Mesenchymal stem cell (in vitro differentiated cells and primary cell): Measurements from ENCODE around the gene GLI2.

ENCODE experiments used
- DNase-seq: peaks from one replicate; pipeline ENCODE4 v3.0.0-alpha.2; 2013
- H2AFZ ChIP-seq: one replicate; pipeline ENCODE4 v1.6.1; 2013; ENCODE audit warnings: low read depth, mild to moderate bottlenecking, control low read depth, inconsistent platforms, low read length, moderate library complexity
- H2AK5ac ChIP-seq: 2 replicates; pipeline ENCODE4 v1.6.1; 2013; ENCODE audit warnings: low read length, moderate library complexity, mild to moderate bottlenecking, inconsistent platforms; ENCODE audit not compliant: severe bottlenecking
- H2BK120ac ChIP-seq: one replicate; pipeline ENCODE4 v1.6.1; 2013; ENCODE audit warnings: low read depth, mild to moderate bottlenecking, inconsistent platforms, low read length, moderate library complexity
- H2BK12ac ChIP-seq, 2 experiments: one replicate each; pipeline ENCODE4 v1.6.1; 2013; ENCODE audit warnings: inconsistent platforms in 2 of 2, low read length in 2 of 2, mild to moderate bottlenecking in 2 of 2, moderate library complexity in 2 of 2, control low read depth in 1 of 2
- H2BK15ac ChIP-seq: one replicate; pipeline ENCODE4 v1.6.1; 2013; ENCODE audit warnings: mild to moderate bottlenecking, low read depth, inconsistent platforms; ENCODE audit not compliant: poor library complexity, severe bottlenecking
- H2BK5ac ChIP-seq: 2 replicates; pipeline ENCODE4 v1.6.1; 2013; ENCODE audit warnings: low read depth, mild to moderate bottlenecking, low read length, control low read depth, inconsistent platforms; ENCODE audit not compliant: poor library complexity, severe bottlenecking
- H3K14ac ChIP-seq, 2 experiments: one replicate each; pipeline ENCODE4 v1.6.1; 2013; ENCODE audit warnings: inconsistent platforms in 2 of 2, low read length in 2 of 2, control low read depth in 1 of 2, mild to moderate bottlenecking in 1 of 2, moderate library complexity in 1 of 2
- H3K18ac ChIP-seq, 2 experiments: one replicate each; pipeline ENCODE4 v1.6.1; 2013; ENCODE audit warnings: inconsistent platforms in 2 of 2, low read length in 2 of 2, control low read depth in 1 of 2, low read depth in 1 of 2, mild to moderate bottlenecking in 1 of 2
- H3K23ac ChIP-seq, 2 experiments: one replicate each; pipeline ENCODE4 v1.6.1; 2013; ENCODE audit warnings: inconsistent platforms in 2 of 2, low read length in 2 of 2, mild to moderate bottlenecking in 2 of 2, moderate library complexity in 2 of 2, control low read depth in 1 of 2
- H3K27ac ChIP-seq: 2 replicates; pipeline ENCODE4 v1.5.1; 2013; ENCODE audit warnings: mild to moderate bottlenecking, moderate library complexity, low read length, control low read depth, inconsistent platforms; ENCODE audit not compliant: poor library complexity, severe bottlenecking
- H3K27me3 ChIP-seq, 2 experiments: 2 replicates each; pipeline versions ENCODE4 v1.6.1 to v1.7.0; 2013; ENCODE audit warnings: low read length in 2 of 2, mild to moderate bottlenecking in 2 of 2, moderate library complexity in 2 of 2, control low read depth in 1 of 2, inconsistent platforms in 1 of 2; ENCODE audit not compliant: control insufficient read depth in 1 of 2, insufficient read depth in 1 of 2
- H3K36me3 ChIP-seq, 2 experiments: 2 replicates each; pipeline versions ENCODE4 v1.6.1 to v1.7.0; 2013; ENCODE audit warnings: low read length in 2 of 2, control low read depth in 1 of 2, inconsistent platforms in 1 of 2, low read depth in 1 of 2, mild to moderate bottlenecking in 1 of 2; ENCODE audit not compliant: insufficient read depth in 2 of 2, control insufficient read depth in 1 of 2
- H3K4ac ChIP-seq, 2 experiments: one replicate each; pipeline ENCODE4 v1.6.1; 2013; ENCODE audit warnings: inconsistent platforms in 2 of 2, low read length in 2 of 2, mild to moderate bottlenecking in 2 of 2, moderate library complexity in 2 of 2, control low read depth in 1 of 2, low read depth in 1 of 2
- H3K4me1 ChIP-seq: 2 replicates; pipeline ENCODE4 v1.6.1; 2013; ENCODE audit warnings: low read depth, low read length, control low read depth; ENCODE audit not compliant: control insufficient read depth, insufficient read depth
- H3K4me2 ChIP-seq: 2 replicates; pipeline ENCODE4 v1.6.1; 2013; ENCODE audit warnings: low read length, mild to moderate bottlenecking, inconsistent platforms; ENCODE audit not compliant: poor library complexity, severe bottlenecking
- H3K4me3 ChIP-seq, 2 experiments: 2 replicates each; pipeline versions ENCODE4 v1.5.1 to v1.7.0; 2013; ENCODE audit warnings: low read length in 2 of 2, mild to moderate bottlenecking in 2 of 2, control low read depth in 1 of 2, low read depth in 1 of 2; ENCODE audit not compliant: insufficient read depth in 1 of 2
- H3K79me1 ChIP-seq: replicated peaks from 2 replicates; pipeline ENCODE4 v1.6.1; 2013; ENCODE audit warnings: mild to moderate bottlenecking, control low read depth, low read length, inconsistent platforms; ENCODE audit not compliant: poor library complexity, severe bottlenecking
- H3K9ac ChIP-seq: 2 replicates; pipeline ENCODE4 v1.7.0; 2013; ENCODE audit warnings: mild to moderate bottlenecking, low read length, moderate library complexity
- H3K9me3 ChIP-seq: 2 replicates; pipeline ENCODE4 v1.7.0; 2013; ENCODE audit warnings: mild to moderate bottlenecking, low read length; ENCODE audit not compliant: control insufficient read depth
- H4K8ac ChIP-seq: one replicate; pipeline ENCODE4 v1.6.1; 2013; ENCODE audit warnings: inconsistent platforms, mild to moderate bottlenecking, low read length, moderate library complexity
- H4K91ac ChIP-seq: one replicate; pipeline ENCODE4 v1.6.1; 2013; ENCODE audit warnings: mild to moderate bottlenecking, low read length, inconsistent platforms
- WGBS: methylation state at CpG from one replicate; pipeline ENCODE4 v1.1.7; 2013; ENCODE audit warnings: mixed read lengths; 5-methylcytosine and 5-hydroxymethylcytosine counted together

Gene GLI2

GRCh38 chr2:120774557-120775160, 39.0 kb downstream of the GLI2 start:
- Histone ChIP-seq H2BK120ac (no peak overlapping the region), H3K4me1 (peaks cover 45% of the 10 kb centered on the region), H3K79me1 (peaks cover 41% of the 10 kb centered on the region), H3K9me3 (no peaks in the 10 kb centered on the region), H2BK15ac (no peak overlapping the region), H4K8ac (peak overlapping the region; percentile 7), H2BK5ac (no peak overlapping the region), H3K4me2 (no peak overlapping the region), H3K9ac (no peak overlapping the region), H3K4me3 (no peak overlapping the region), H2AK5ac (no peak overlapping the region), H2AFZ (no peak overlapping the region), H3K14ac (no peak overlapping the region), H4K91ac (no peak overlapping the region), H3K27ac (no peak overlapping the region), H3K18ac (peak overlapping the region in 1 of 2 experiments; percentile 67), H3K4ac (no peak overlapping the region), H2BK12ac (no peak overlapping the region), H3K36me3 (no peaks in the 10 kb centered on the region), H3K23ac (peak overlapping the region in 1 of 2 experiments; percentile 36), H3K27me3 (no peaks in the 10 kb centered on the region)
- DNase-seq = no peak
- 93% methylated on average over 5 of the region's 5 CpGs for WGBS

- Histone ChIP-seq H3K4me2 (no peak overlapping the region), H2BK120ac (no peak overlapping the region), H2AK5ac (no peak overlapping the region), H3K4me3 (no peak overlapping the region), H3K18ac (no peak overlapping the region), H3K36me3 (no peaks in the 10 kb centered on the region), H2BK12ac (no peak overlapping the region), H3K9me3 (no peaks in the 10 kb centered on the region), H4K91ac (no peak overlapping the region), H2BK15ac (no peak overlapping the region), H4K8ac (no peak overlapping the region), H3K27ac (no peak overlapping the region), H2BK5ac (no peak overlapping the region), H3K23ac (no peak overlapping the region), H3K9ac (no peak overlapping the region), H3K14ac (no peak overlapping the region), H3K79me1 (peaks cover 39% of the 10 kb centered on the region), H2AFZ (no peak overlapping the region), H3K4ac (no peak overlapping the region), H3K4me1 (peaks cover 46% of the 10 kb centered on the region), H3K27me3 (no peaks in the 10 kb centered on the region)
- no peak for DNase-seq
- 95% methylated on average over 16 of the region's 17 CpGs for WGBS
Measured at GRCh38 chr2:120775194-120775593, 39.5 kb downstream of the GLI2 start.

GRCh38 chr2:120775801-120776589, 40.3 kb downstream of the GLI2 start:
- Histone ChIP-seq H3K36me3 (no peaks in the 10 kb centered on the region), H3K4me1 (peaks cover 51% of the 10 kb centered on the region), H3K18ac (peak overlapping the region in 1 of 2 experiments; percentile 25), H3K14ac (no peak overlapping the region), H3K27me3 (no peaks in the 10 kb centered on the region), H2BK120ac (peak overlapping the region; percentile 23), H4K8ac (peak overlapping the region; percentile 37), H4K91ac (peak overlapping the region; percentile 18), H2BK12ac (peak overlapping the region in 1 of 2 experiments; percentile 67), H3K4me3 (no peak overlapping the region), H3K4ac (peak overlapping the region in 1 of 2 experiments; percentile 17), H3K9me3 (no peaks in the 10 kb centered on the region), H2BK5ac (no peak overlapping the region), H2BK15ac (peak overlapping the region; percentile 12), H2AK5ac (no peak overlapping the region), H3K9ac (no peak overlapping the region), H2AFZ (no peak overlapping the region), H3K79me1 (peaks cover 43% of the 10 kb centered on the region), H3K4me2 (no peak overlapping the region), H3K27ac (no peak overlapping the region), H3K23ac (peak overlapping the region in 1 of 2 experiments; percentile 46)
- 98% methylated on average over 15 of the region's 15 CpGs for WGBS
- DNase-seq = no peak

GRCh38 chr2:120776649-120777048, 41.0 kb downstream of the GLI2 start:
- H3K4me1 ChIP-seq = peaks cover 48% of the 10 kb centered on the region
- H3K14ac ChIP-seq = no peak overlapping the region
- peak overlapping the region; percentile 23 for H2BK120ac ChIP-seq
- WGBS = 92% methylated on average over 6 of the region's 9 CpGs
- no peaks in the 10 kb centered on the region for H3K27me3 ChIP-seq
- no peak overlapping the region for H3K27ac ChIP-seq
- peak overlapping the region; percentile 48 for H4K91ac ChIP-seq
- peak overlapping the region; percentile 12 for H2BK15ac ChIP-seq
- peak overlapping the region in 1 of 2 experiments; percentile 7 for H3K18ac ChIP-seq
- H3K4me3 ChIP-seq = no peak overlapping the region
- H2AK5ac ChIP-seq = no peak overlapping the region
- peak overlapping the region in 1 of 2 experiments; percentile 15 for H3K4ac ChIP-seq
- no peak overlapping the region for H2BK12ac ChIP-seq
- no peaks in the 10 kb centered on the region for H3K36me3 ChIP-seq
- H3K9me3 ChIP-seq = no peaks in the 10 kb centered on the region
- no peak overlapping the region for H4K8ac ChIP-seq
- peaks cover 46% of the 10 kb centered on the region for H3K79me1 ChIP-seq
- H3K23ac ChIP-seq = no peak overlapping the region
- H2AFZ ChIP-seq = no peak overlapping the region
- H3K4me2 ChIP-seq = no peak overlapping the region
- DNase-seq = no peak
- no peak overlapping the region for H2BK5ac ChIP-seq
- no peak overlapping the region for H3K9ac ChIP-seq
